Transverse colon (tissue), 4 donors: ENCODE measurements around the gene SFXN5. TPM values are rescaled to one million over a fixed set of nuclear protein-coding genes. Genes with fewer than 3 reads are reported as not detected.
A peak's percentile ranks its signal among the peaks of the same experiment; 100 is the strongest.

Source experiments
- DNase-seq: peaks from one replicate; pipeline ENCODE4 v3.0.0-alpha.2; 2019
- H3K27ac ChIP-seq, 4 donors: fragments of 200-600 bp; sonication (generic); 2 replicates each; pipeline ENCODE4 v1.5.1; 2016 to 2018; ENCODE audit warnings: inconsistent platforms in 4 of 4
- H3K27me3 ChIP-seq: fragments of 200-600 bp; sonication (generic); 2 replicates; pipeline ENCODE4 v1.5.1; 2017; ENCODE audit warnings: inconsistent platforms
- H3K36me3 ChIP-seq, 4 donors: fragments of 200-600 bp; sonication (generic); 2 replicates each; pipeline ENCODE4 v1.5.1; 2017 to 2019; ENCODE audit warnings: inconsistent platforms in 4 of 4
- H3K4me1 ChIP-seq, 4 donors: fragments of 200-600 bp; sonication (generic); 2 replicates each; pipeline ENCODE4 v1.5.1; 2017 to 2020; ENCODE audit warnings: inconsistent platforms in 4 of 4
- H3K4me3 ChIP-seq, 4 donors: fragments of 200-600 bp; sonication (generic); 1 replicate in 1 of 4; 2 replicates in 3 of 4; pipeline versions ENCODE4 v1.5.1 to v1.6.1; 2017 to 2019; ENCODE audit warnings: inconsistent platforms in 4 of 4
- H3K9me3 ChIP-seq, 2 donors: fragments of 200-600 bp; sonication (generic); 2 replicates each; pipeline ENCODE4 v1.5.1; 2017 to 2019; ENCODE audit warnings: inconsistent platforms in 2 of 2
- CTCF ChIP-seq, 5 experiments: fragments of 200-600 bp in 3 of 5; fragments of 450-650 bp in 2 of 5; sonication (generic) in 3 of 5; IDR thresholded peaks; 1 replicate in 2 of 5; 2 replicates in 3 of 5; pipeline ENCODE4 v1.5.1; 2016 to 2017; ENCODE audit warnings: antibody characterized with exemption in 5 of 5, inconsistent platforms in 3 of 5, mild to moderate bottlenecking in 2 of 5, moderate library complexity in 1 of 5
- EP300 ChIP-seq: sonication (generic); formaldehyde crosslinking; IDR thresholded peaks from one replicate; pipeline ENCODE4 v1.6.1; 2017; ENCODE audit warnings: antibody characterized with exemption, low read depth
- POLR2A ChIP-seq: fragments of 450-650 bp; IDR thresholded peaks from one replicate; pipeline ENCODE4 v1.6.1; 2016; ENCODE audit warnings: antibody characterized with exemption, mild to moderate bottlenecking, moderate library complexity
- POLR2AphosphoS5 ChIP-seq, 3 donors: sonication (generic); formaldehyde crosslinking; IDR thresholded peaks; one replicate each; pipeline ENCODE4 v1.6.1; 2016; ENCODE audit warnings: antibody characterized with exemption in 3 of 3
- WGBS, 2 donors: methylation state at CpG; one replicate each; pipeline ENCODE4 v1.1.5; 2018; ENCODE audit warnings: low coverage in 1 of 2; 5-methylcytosine and 5-hydroxymethylcytosine counted together
- in situ Hi-C, 4 donors: fragments of 200-750 bp; cut with MboI; loops; one replicate each; pipeline versions ENCODE4 v1.15.0 to v1.15.1; 2017; ENCODE audit warnings: low sequenced_read_pairs in 3 of 4, low pct_ligation_motif_present in 1 of 4, low pct_unique_long_range_greater_than_20kb in 1 of 4
- intact Hi-C: fragments of 100-400 bp; cut with DNase I; formaldehyde crosslinking; loops from one replicate; pipeline ENCODE4 v1.15.1; 2023; ENCODE audit warnings: low total_unique reads
- total RNA-seq, 4 donors: library from RNA; depleted of rRNA; stranded (reverse); fragments of >200 nt; gene quantifications; one replicate each; pipeline ENCODE4 v1.1.0, GENCODE V29; 2016

SFXN5 gene
- total RNA-seq, 4 donors from 2014 or later = 12.3 to 98.4 (median 42.7) TPM

GRCh38 chr2:72897785-72898584 is 173.5 kb downstream of the SFXN5 start:
- H3K27me3 ChIP-seq = peaks cover 46% of the 10 kb centered on the region
- in situ Hi-C loops = loop anchor here in 2 of 4 donors (25.0 kb wide), 2 partner anchors 264 to 289 kb away; no protein-coding TSS in a partner anchor
- H3K36me3 ChIP-seq = no peaks in the 10 kb centered on the region
- peaks cover 4 to 16% (median 13%) of the 10 kb centered on the region in 4 donors for H3K4me1 ChIP-seq
- TF ChIP-seq EP300 (no peak), POLR2A (no peak), CTCF (IDR thresholded peaks at IDR 0.05) (no peak), POLR2AphosphoS5 (IDR thresholded peaks at IDR 0.05) (no peak)
- no peak for DNase-seq
- no peak overlapping the region for H3K27ac ChIP-seq
- H3K9me3 ChIP-seq = no peaks in the 10 kb centered on the region
- intact Hi-C loops = loop anchor here (10.0 kb wide), 1 partner anchor 277 kb away; no protein-coding TSS in a partner anchor
- WGBS, 2 donors = 64 to 66% methylated on average over 8 to 18 of the region's 18 CpGs
- no peak overlapping the region for H3K4me3 ChIP-seq

- no peak overlapping the region for H3K4me3 ChIP-seq
- in situ Hi-C loops = loop anchor here in 2 of 4 donors (25.0 kb wide), 2 partner anchors 266 to 291 kb away; no protein-coding TSS in a partner anchor
- TF ChIP-seq CTCF (IDR thresholded peaks at IDR 0.05) = no peak
- TF ChIP-seq POLR2A = no peak
- TF ChIP-seq EP300 = no peak
- TF ChIP-seq POLR2AphosphoS5 (IDR thresholded peaks at IDR 0.05) = no peak
- 74 to 78% methylated on average over 2 to 4 of the region's 4 CpGs for WGBS, 2 donors
- intact Hi-C loops = loop anchor here (10.0 kb wide), 1 partner anchor 278 kb away; no protein-coding TSS in a partner anchor
- peaks cover 0 to 6% (median 1%) of the 10 kb centered on the region in 4 donors for H3K36me3 ChIP-seq
- H3K4me1 ChIP-seq = peaks cover 4 to 16% (median 13%) of the 10 kb centered on the region in 4 donors
- H3K9me3 ChIP-seq = no peaks in the 10 kb centered on the region
- H3K27me3 ChIP-seq = peaks cover 30% of the 10 kb centered on the region
- H3K27ac ChIP-seq = peak overlapping the region in 1 of 4 donors; percentile 6
- DNase-seq = no peak
Measured at GRCh38 chr2:72896446-72896845, 175.1 kb downstream of the SFXN5 start.

- Histone ChIP-seq H3K9me3 (no peaks in the 10 kb centered on the region), H3K27me3 (peaks cover 26% of the 10 kb centered on the region), H3K36me3 (peaks cover 0 to 9% (median 2%) of the 10 kb centered on the region in 4 donors), H3K27ac (peak overlapping the region; percentile 32 to 60 (median 42)), H3K4me3 (peak overlapping the region in 1 of 4 donors; percentile 26), H3K4me1 (peaks cover 4 to 18% (median 13%) of the 10 kb centered on the region in 4 donors)
- in situ Hi-C loops (loop anchor here in 2 of 4 donors (25.0 kb wide), 2 partner anchors 266 to 291 kb away; no protein-coding TSS in a partner anchor), intact Hi-C loops (loop anchor here (10.0 kb wide), 1 partner anchor 279 kb away; no protein-coding TSS in a partner anchor)
- WGBS, 2 donors = 0 to 10% methylated on average over 5 to 11 of the region's 16 CpGs
- DNase-seq = peak; percentile 75
- TF ChIP-seq EP300 = no peak
- TF ChIP-seq POLR2A = peak; percentile 47
- TF ChIP-seq POLR2AphosphoS5 (IDR thresholded peaks at IDR 0.05) = peak in 2 of 3 donors; percentile 34 to 37
- TF ChIP-seq CTCF (IDR thresholded peaks at IDR 0.05) = peak in 2 of 5 experiments; percentile 2 to 42
Measured at GRCh38 chr2:72895759-72896281, 175.7 kb downstream of the SFXN5 start.

- TF ChIP-seq POLR2A (no peak), POLR2AphosphoS5 (IDR thresholded peaks at IDR 0.05) (no peak), EP300 (no peak), CTCF (IDR thresholded peaks at IDR 0.05) (no peak)
- Histone ChIP-seq H3K4me1 (peaks cover 4 to 24% (median 16%) of the 10 kb centered on the region in 4 donors), H3K4me3 (peak overlapping the region in 1 of 4 donors; percentile 26), H3K27me3 (peaks cover 20% of the 10 kb centered on the region), H3K9me3 (no peaks in the 10 kb centered on the region), H3K36me3 (peaks cover 0 to 9% (median 2%) of the 10 kb centered on the region in 4 donors), H3K27ac (peak overlapping the region in 3 of 4 donors; percentile 32 to 60 (median 33))
- 16% methylated on average over 4 of the region's 4 CpGs; no CpG with 5 or more reads in 1 of the 2 donors for WGBS, 2 donors
- no peak for DNase-seq
- intact Hi-C loops (loop anchor here (10.0 kb wide), 1 partner anchor 280 kb away; no protein-coding TSS in a partner anchor), in situ Hi-C loops (loop anchor here in 2 of 4 donors (25.0 kb wide), 2 partner anchors 267 to 292 kb away; no protein-coding TSS in a partner anchor)
Measured at GRCh38 chr2:72895154-72895553, 176.4 kb downstream of the SFXN5 start.
